Kidney epithelial cell (primary cell): ENCODE data around the gene RNF152. TPM values are rescaled to one million over a fixed set of nuclear protein-coding genes. Genes with fewer than 3 reads are reported as not detected.

ENCODE experiments used
- DNase-seq: peaks from one replicate; pipeline ENCODE4 v3.0.0-alpha.2; 2010; ENCODE audit warnings: low read depth
- H3K27me3 ChIP-seq: 2 replicates; pipeline ENCODE4 v1.6.0; 2011; ENCODE audit warnings: low read length; ENCODE audit not compliant: control insufficient read depth, insufficient read depth
- H3K36me3 ChIP-seq: 2 replicates; pipeline ENCODE4 v1.5.1; 2011; ENCODE audit warnings: low read length; ENCODE audit not compliant: control insufficient read depth, insufficient read depth
- H3K4me3 ChIP-seq: 2 replicates; pipeline ENCODE4 v1.5.1; 2011; ENCODE audit warnings: low read depth, mild to moderate bottlenecking, control low read depth, low read length
- CTCF ChIP-seq: IDR thresholded peaks from 2 replicates; pipeline ENCODE4 v1.5.1; 2011; ENCODE audit warnings: mild to moderate bottlenecking, moderate library complexity, low read length, control low read depth, inconsistent platforms; ENCODE audit not compliant: insufficient read depth, poor library complexity, severe bottlenecking
- total RNA-seq: library from RNA; depleted of rRNA; stranded (reverse); fragments of >200 nt; gene quantifications from 2 replicates; pipeline ENCODE4 v1.2.3, GENCODE V29; 2015

The RNF152 gene
- total RNA-seq, 1 donor from 2014 or later, result 10.2 TPM

GRCh38 chr18:61851279-61851678, 41.5 kb downstream of the RNF152 start:
- Histone ChIP-seq H3K4me3 (no peak overlapping the region), H3K27me3 (no peaks in the 10 kb centered on the region), H3K36me3 (no peaks in the 10 kb centered on the region)
- TF ChIP-seq CTCF, result no peak
- DNase-seq, result no peak

- no peak for TF ChIP-seq CTCF
- no peak overlapping the region for H3K4me3 ChIP-seq
- H3K36me3 ChIP-seq, result no peaks in the 10 kb centered on the region
- no peak for DNase-seq
- no peaks in the 10 kb centered on the region for H3K27me3 ChIP-seq
Measured at GRCh38 chr18:61850756-61851155, 42.1 kb downstream of the RNF152 start.

- DNase-seq, result no peak
- TF ChIP-seq CTCF, result no peak
- Histone ChIP-seq H3K36me3 (no peaks in the 10 kb centered on the region), H3K4me3 (no peak overlapping the region), H3K27me3 (no peaks in the 10 kb centered on the region)
Measured at GRCh38 chr18:61847164-61847791, 45.5 kb downstream of the RNF152 start.

GRCh38 chr18:61845197-61845596, 47.6 kb downstream of the RNF152 start:
- Histone ChIP-seq H3K27me3 (no peaks in the 10 kb centered on the region), H3K4me3 (no peak overlapping the region), H3K36me3 (no peaks in the 10 kb centered on the region)
- DNase-seq, result no peak
- TF ChIP-seq CTCF, result no peak

GRCh38 chr18:61844726-61845125, 48.1 kb downstream of the RNF152 start:
- no peak overlapping the region for H3K4me3 ChIP-seq
- H3K36me3 ChIP-seq, result no peaks in the 10 kb centered on the region
- no peak for TF ChIP-seq CTCF
- DNase-seq, result no peak
- H3K27me3 ChIP-seq, result no peaks in the 10 kb centered on the region

- DNase-seq, result no peak
- no peak for TF ChIP-seq CTCF
- Histone ChIP-seq H3K36me3 (no peaks in the 10 kb centered on the region), H3K4me3 (no peak overlapping the region), H3K27me3 (no peaks in the 10 kb centered on the region)
Measured at GRCh38 chr18:61842146-61842545, 50.7 kb downstream of the RNF152 start.
